GM23338 (cell line): Measurements from ENCODE around the gene CYP4F22. TPM values are rescaled to one million over a fixed set of nuclear protein-coding genes. Genes with fewer than 3 reads are reported as not detected.

Experiments
- ATAC-seq: fragments of 200-7000 bp; cut with Tn5 transposase; 3 replicates; pipeline ENCODE4 v1.9.1; 2020
- DNase-seq: peaks from one replicate; pipeline ENCODE4 v3.0.0-alpha.2; 2015; ENCODE audit warnings: low spot score
- H2AFZ ChIP-seq: fragments of 200-600 bp; sonication (generic); 2 replicates; pipeline ENCODE4 v1.8.0; 2016; ENCODE audit warnings: antibody characterized with exemption, mild to moderate bottlenecking, moderate library complexity
- H3F3A ChIP-seq: fragments of 200-600 bp; sonication (generic); replicated peaks from 2 replicates; pipeline ENCODE4 v1.8.0; 2017; ENCODE audit warnings: antibody characterized with exemption, mixed run types, low read depth
- H3K27ac ChIP-seq: fragments of 200-600 bp; sonication (generic); 2 replicates; pipeline ENCODE4 v1.6.1; 2016; ENCODE audit warnings: low read depth
- H3K27me3 ChIP-seq: fragments of 200-600 bp; sonication (generic); 2 replicates; pipeline ENCODE4 v1.8.0; 2016; ENCODE audit warnings: mild to moderate bottlenecking, mixed run types, moderate library complexity; ENCODE audit not compliant: insufficient read depth
- H3K36me3 ChIP-seq: fragments of 200-600 bp; sonication (generic); 2 replicates; pipeline ENCODE4 v1.8.0; 2016; ENCODE audit warnings: mild to moderate bottlenecking; ENCODE audit not compliant: insufficient read depth
- H3K4me1 ChIP-seq: fragments of 200-600 bp; sonication (generic); 2 replicates; pipeline ENCODE4 v1.8.0; 2016; ENCODE audit warnings: mild to moderate bottlenecking, moderate library complexity; ENCODE audit not compliant: insufficient read depth
- H3K4me2 ChIP-seq: fragments of 200-600 bp; sonication (generic); 2 replicates; pipeline ENCODE4 v1.7.1; 2017; ENCODE audit warnings: mixed run types
- H3K4me3 ChIP-seq: fragments of 200-600 bp; sonication (generic); 2 replicates; pipeline ENCODE4 v1.6.1; 2016; ENCODE audit warnings: mixed run types
- H3K79me2 ChIP-seq: fragments of 200-600 bp; sonication (generic); replicated peaks from 2 replicates; pipeline ENCODE4 v1.8.0; 2017; ENCODE audit warnings: mild to moderate bottlenecking; ENCODE audit not compliant: insufficient read depth
- H3K9me2 ChIP-seq: fragments of 200-600 bp; sonication (generic); 2 replicates; pipeline ENCODE4 v1.8.0; 2017; ENCODE audit not compliant: insufficient read depth
- H4K20me1 ChIP-seq: fragments of 200-600 bp; sonication (generic); replicated peaks from 2 replicates; pipeline ENCODE4 v1.8.0; 2017; ENCODE audit warnings: mild to moderate bottlenecking; ENCODE audit not compliant: insufficient read depth
- H3K27ac Mint-ChIP-seq: 2 replicates; pipeline ENCODE4 v1.8.0; 2020; ENCODE audit warnings: inconsistent platforms, mild to moderate bottlenecking, moderate library complexity, mixed read lengths
- H3K27me3 Mint-ChIP-seq: 3 replicates; pipeline ENCODE4 v1.8.0; 2022; ENCODE audit warnings: low read depth, mild to moderate bottlenecking, moderate library complexity, mixed read lengths, inconsistent platforms; ENCODE audit not compliant: insufficient read depth, poor library complexity
- H3K36me3 Mint-ChIP-seq: 3 replicates; pipeline ENCODE4 v1.8.0; 2021; ENCODE audit warnings: low read depth, mild to moderate bottlenecking, inconsistent platforms, moderate library complexity, mixed read lengths
- H3K4me1 Mint-ChIP-seq: 3 replicates; pipeline ENCODE4 v1.8.0; 2020; ENCODE audit warnings: mild to moderate bottlenecking, inconsistent platforms, mixed read lengths
- H3K4me3 Mint-ChIP-seq: 3 replicates; pipeline ENCODE4 v1.8.0; 2021; ENCODE audit warnings: moderate library complexity, mild to moderate bottlenecking, inconsistent platforms, mixed read lengths
- H3K9me3 Mint-ChIP-seq: 3 replicates; pipeline ENCODE4 v1.8.0; 2020; ENCODE audit warnings: moderate library complexity, mild to moderate bottlenecking, inconsistent platforms, mixed read lengths
- EZH2phosphoT487 ChIP-seq: fragments of 200-600 bp; sonication (generic); IDR thresholded peaks from one replicate; pipeline ENCODE4 v1.8.1; 2018; ENCODE audit warnings: antibody characterized with exemption; ENCODE audit not compliant: unreplicated experiment
- JUNB ChIP-seq: IDR thresholded peaks from one replicate; pipeline ENCODE4 v1.6.1; 2016; ENCODE audit warnings: antibody characterized with exemption; ENCODE audit not compliant: unreplicated experiment
- polyA plus RNA-seq: library from polyadenylated mRNA; unstranded; fragments of >200 nt; fragmentation: Nextera tagmentation; extraction: Ambion mirVana; gene quantifications from 2 replicates; pipeline ENCODE4 v1.2.1, GENCODE V29; 2016
- total RNA-seq: library from RNA; depleted of rRNA; stranded (reverse); fragments of >200 nt; shearing (Covaris generic); gene quantifications from 2 replicates; pipeline ENCODE4 v1.2.3, GENCODE V29; 2014
- TF ChIP-seq, protein P1 (sequence below): fragments of 250-450 bp; sonication (Bioruptor Pico); IDR thresholded peaks from 2 replicates; pipeline ENCODE4 v1.5.0; 2020; ENCODE audit warnings: mild to moderate bottlenecking, moderate library complexity
- TF ChIP-seq, protein P2 (sequence below), 2 experiments: fragments of 200-600 bp in 1 of 2; sonication (generic) in 1 of 2; conservative IDR thresholded peaks; 2 replicates each; pipeline versions ENCODE4 v1.5.1 to v1.6.1; 2016 to 2017; ENCODE audit warnings: antibody characterized with exemption in 2 of 2, low read depth in 2 of 2, mild to moderate bottlenecking in 2 of 2, moderate library complexity in 1 of 2

Gene CYP4F22
- total and polyA plus RNA-seq, 2 experiments from 2014 or later = 0.24 to 1.5 TPM

DNA sequence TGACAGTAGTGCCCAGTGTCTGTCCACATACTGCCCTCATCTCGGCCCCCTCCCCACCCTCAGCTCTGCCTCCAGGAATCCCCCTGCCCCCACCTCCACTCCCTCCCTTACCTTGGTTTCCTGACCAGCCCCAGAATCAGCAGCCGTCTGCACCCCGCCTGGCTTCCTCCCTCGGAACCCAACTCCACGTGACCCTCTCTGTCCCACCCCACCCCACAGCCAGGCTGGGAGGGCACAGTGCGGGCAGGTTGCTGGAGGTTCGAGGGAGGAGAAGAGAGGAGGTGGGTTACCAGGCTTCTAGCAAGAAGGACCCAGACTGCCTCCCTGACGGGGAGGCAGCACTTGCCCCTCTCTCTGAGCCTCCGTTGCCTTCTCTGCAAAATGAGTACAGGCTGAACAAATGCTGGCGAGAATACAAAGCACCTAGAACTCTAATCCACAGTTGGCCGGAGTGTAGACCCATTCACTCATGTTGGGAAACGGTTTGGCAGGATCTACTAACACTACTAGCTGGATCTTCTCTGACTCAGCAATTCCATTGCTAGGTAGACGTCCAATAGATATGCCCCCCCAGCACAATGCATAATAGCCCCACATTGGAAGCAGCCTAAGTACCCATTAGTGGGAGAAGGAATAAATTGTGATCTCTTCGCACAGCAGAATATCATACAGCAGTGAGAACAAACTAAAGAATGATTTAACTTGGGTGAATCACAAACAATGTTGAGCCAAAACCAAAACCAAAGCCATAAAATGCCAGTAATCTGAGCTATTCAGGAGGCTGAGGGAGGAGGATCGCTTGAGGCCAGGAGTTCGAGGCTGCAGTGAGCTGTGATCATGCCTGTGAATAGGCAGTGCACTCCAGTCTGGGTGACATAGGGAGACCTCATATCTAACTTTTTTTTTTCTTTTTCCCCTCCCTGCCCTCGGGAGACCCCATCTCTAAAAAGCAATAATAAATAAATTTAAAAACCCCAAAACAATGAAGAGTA is 43.6 kb upstream of the CYP4F22 start, which contains the start of gene RASAL3:
RASAL3 (minus strand) TSS at position 151 of the 992 bp plus-strand sequence. CDS start 186 bp downstream, outside the sequence.
- DNase-seq = peak; percentile 49
- Mint-ChIP-seq H3K36me3 (no peaks in the 10 kb centered on the region), H3K9me3 (peaks cover 6% of the 10 kb centered on the region; the same call in 1 of the 3 replicates), H3K27me3 (peaks cover 38% of the 10 kb centered on the region), H3K4me3 (no peak within 1 kb of the TSS), H3K4me1 (peaks cover 5% of the 10 kb centered on the region; the same call in 2 of the 3 replicates), H3K27ac (no peak within 1 kb of the TSS)
- Histone ChIP-seq H3K36me3 (no peaks in the 10 kb centered on the region), H3K9me2 (no peaks in the 10 kb centered on the region), H2AFZ (peak within 1 kb of the TSS; percentile 97), H3K4me3 (peak within 1 kb of the TSS; percentile 50), H3K27ac (no peak within 1 kb of the TSS), H3K27me3 (peaks cover 57% of the 10 kb centered on the region), H3F3A (no peaks in the 10 kb centered on the region; the same call in 1 of the 2 replicates), H3K4me1 (no peaks in the 10 kb centered on the region; the same call in 1 of the 2 replicates), H3K79me2 (no peaks in the 10 kb centered on the region), H4K20me1 (no peaks in the 10 kb centered on the region), H3K4me2 (peak within 1 kb of the TSS; percentile 74)
- TF ChIP-seq EZH2phosphoT487 = no peak
- no peak for TF ChIP-seq JUNB
- TF ChIP-seq, protein P1, sequence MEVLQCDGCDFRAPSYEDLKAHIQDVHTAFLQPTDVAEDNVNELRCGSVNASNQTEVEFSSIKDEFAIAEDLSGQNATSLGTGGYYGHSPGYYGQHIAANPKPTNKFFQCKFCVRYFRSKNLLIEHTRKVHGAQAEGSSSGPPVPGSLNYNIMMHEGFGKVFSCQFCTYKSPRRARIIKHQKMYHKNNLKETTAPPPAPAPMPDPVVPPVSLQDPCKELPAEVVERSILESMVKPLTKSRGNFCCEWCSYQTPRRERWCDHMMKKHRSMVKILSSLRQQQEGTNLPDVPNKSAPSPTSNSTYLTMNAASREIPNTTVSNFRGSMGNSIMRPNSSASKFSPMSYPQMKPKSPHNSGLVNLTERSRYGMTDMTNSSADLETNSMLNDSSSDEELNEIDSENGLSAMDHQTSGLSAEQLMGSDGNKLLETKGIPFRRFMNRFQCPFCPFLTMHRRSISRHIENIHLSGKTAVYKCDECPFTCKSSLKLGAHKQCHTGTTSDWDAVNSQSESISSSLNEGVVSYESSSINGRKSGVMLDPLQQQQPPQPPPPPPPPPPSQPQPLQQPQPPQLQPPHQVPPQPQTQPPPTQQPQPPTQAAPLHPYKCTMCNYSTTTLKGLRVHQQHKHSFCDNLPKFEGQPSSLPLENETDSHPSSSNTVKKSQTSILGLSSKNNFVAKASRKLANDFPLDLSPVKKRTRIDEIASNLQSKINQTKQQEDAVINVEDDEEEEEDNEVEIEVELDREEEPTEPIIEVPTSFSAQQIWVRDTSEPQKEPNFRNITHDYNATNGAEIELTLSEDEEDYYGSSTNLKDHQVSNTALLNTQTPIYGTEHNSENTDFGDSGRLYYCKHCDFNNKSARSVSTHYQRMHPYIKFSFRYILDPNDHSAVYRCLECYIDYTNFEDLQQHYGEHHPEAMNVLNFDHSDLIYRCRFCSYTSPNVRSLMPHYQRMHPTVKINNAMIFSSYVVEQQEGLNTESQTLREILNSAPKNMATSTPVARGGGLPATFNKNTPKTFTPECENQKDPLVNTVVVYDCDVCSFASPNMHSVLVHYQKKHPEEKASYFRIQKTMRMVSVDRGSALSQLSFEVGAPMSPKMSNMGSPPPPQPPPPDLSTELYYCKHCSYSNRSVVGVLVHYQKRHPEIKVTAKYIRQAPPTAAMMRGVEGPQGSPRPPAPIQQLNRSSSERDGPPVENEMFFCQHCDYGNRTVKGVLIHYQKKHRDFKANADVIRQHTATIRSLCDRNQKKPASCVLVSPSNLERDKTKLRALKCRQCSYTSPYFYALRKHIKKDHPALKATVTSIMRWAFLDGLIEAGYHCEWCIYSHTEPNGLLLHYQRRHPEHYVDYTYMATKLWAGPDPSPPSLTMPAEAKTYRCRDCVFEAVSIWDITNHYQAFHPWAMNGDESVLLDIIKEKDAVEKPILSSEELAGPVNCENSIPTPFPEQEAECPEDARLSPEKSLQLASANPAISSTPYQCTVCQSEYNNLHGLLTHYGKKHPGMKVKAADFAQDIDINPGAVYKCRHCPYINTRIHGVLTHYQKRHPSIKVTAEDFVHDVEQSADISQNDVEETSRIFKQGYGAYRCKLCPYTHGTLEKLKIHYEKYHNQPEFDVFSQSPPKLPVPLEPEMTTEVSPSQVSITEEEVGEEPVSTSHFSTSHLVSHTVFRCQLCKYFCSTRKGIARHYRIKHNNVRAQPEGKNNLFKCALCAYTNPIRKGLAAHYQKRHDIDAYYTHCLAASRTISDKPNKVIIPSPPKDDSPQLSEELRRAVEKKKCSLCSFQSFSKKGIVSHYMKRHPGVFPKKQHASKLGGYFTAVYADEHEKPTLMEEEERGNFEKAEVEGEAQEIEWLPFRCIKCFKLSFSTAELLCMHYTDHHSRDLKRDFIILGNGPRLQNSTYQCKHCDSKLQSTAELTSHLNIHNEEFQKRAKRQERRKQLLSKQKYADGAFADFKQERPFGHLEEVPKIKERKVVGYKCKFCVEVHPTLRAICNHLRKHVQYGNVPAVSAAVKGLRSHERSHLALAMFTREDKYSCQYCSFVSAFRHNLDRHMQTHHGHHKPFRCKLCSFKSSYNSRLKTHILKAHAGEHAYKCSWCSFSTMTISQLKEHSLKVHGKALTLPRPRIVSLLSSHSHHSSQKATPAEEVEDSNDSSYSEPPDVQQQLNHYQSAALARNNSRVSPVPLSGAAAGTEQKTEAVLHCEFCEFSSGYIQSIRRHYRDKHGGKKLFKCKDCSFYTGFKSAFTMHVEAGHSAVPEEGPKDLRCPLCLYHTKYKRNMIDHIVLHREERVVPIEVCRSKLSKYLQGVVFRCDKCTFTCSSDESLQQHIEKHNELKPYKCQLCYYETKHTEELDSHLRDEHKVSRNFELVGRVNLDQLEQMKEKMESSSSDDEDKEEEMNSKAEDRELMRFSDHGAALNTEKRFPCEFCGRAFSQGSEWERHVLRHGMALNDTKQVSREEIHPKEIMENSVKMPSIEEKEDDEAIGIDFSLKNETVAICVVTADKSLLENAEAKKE = no peak
- TF ChIP-seq, protein P2, sequence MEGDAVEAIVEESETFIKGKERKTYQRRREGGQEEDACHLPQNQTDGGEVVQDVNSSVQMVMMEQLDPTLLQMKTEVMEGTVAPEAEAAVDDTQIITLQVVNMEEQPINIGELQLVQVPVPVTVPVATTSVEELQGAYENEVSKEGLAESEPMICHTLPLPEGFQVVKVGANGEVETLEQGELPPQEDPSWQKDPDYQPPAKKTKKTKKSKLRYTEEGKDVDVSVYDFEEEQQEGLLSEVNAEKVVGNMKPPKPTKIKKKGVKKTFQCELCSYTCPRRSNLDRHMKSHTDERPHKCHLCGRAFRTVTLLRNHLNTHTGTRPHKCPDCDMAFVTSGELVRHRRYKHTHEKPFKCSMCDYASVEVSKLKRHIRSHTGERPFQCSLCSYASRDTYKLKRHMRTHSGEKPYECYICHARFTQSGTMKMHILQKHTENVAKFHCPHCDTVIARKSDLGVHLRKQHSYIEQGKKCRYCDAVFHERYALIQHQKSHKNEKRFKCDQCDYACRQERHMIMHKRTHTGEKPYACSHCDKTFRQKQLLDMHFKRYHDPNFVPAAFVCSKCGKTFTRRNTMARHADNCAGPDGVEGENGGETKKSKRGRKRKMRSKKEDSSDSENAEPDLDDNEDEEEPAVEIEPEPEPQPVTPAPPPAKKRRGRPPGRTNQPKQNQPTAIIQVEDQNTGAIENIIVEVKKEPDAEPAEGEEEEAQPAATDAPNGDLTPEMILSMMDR (conservative IDR thresholded peaks at IDR 0.05; ENCODE audit: low read depth in 2 of 2) = no peak
- peak; percentile 69 for ATAC-seq
